ENCODE results near the gene KDM3A.
"Not testable (repeated sequence)": the region's sequence is repeated elsewhere in the genome, so short reads cannot be mapped to it uniquely, and the experiment has no call there.

KDM3A gene

GRCh38 chr2:86484385-86484784 lies 43.2 kb downstream of the KDM3A start:
- no peak for DNase-seq

- DNase-seq, result no peak
These were observed 43.9 kb downstream of the KDM3A start for GRCh38 chr2:86485103-86485502.

- no peak for DNase-seq
These were observed 44.6 kb downstream of the KDM3A start for GRCh38 chr2:86485802-86486201.

- DNase-seq, result no peak
These were observed 45.9 kb downstream of the KDM3A start for GRCh38 chr2:86487062-86487461.

GRCh38 chr2:86488561-86489250 lies 47.5 kb downstream of the KDM3A start:
- no peak for DNase-seq

- DNase-seq, result no peak
These were observed 48.4 kb downstream of the KDM3A start for GRCh38 chr2:86489542-86489941.

GRCh38 chr2:86490245-86490644 lies 49.1 kb downstream of the KDM3A start:
- no peak for DNase-seq

GRCh38 chr2:86491088-86491487 lies 49.9 kb downstream of the KDM3A start:
- DNase-seq, result no peak

- peak; percentile 17 for DNase-seq
These were observed 50.9 kb downstream of the KDM3A start for GRCh38 chr2:86492048-86492453.

- DNase-seq, result not testable (repeated sequence)
These were observed 55.2 kb downstream of the KDM3A start for GRCh38 chr2:86496391-86496790.

- DNase-seq, result no peak
These were observed 57.5 kb downstream of the KDM3A start for GRCh38 chr2:86498468-86499260.

GRCh38 chr2:86499326-86499725 lies 58.2 kb downstream of the KDM3A start:
- DNase-seq, result no peak

- no peak for DNase-seq
These were observed 59.3 kb downstream of the KDM3A start for GRCh38 chr2:86500325-86501083.

GRCh38 chr2:86507600-86507999 lies 66.4 kb downstream of the KDM3A start:
- no peak for DNase-seq

GRCh38 chr2:86510436-86510933 lies 69.3 kb downstream of the KDM3A start:
- DNase-seq, result no peak

- DNase-seq, result no peak
These were observed 70.9 kb downstream of the KDM3A start for GRCh38 chr2:86512034-86512433.

GRCh38 chr2:86512892-86513291 lies 71.7 kb downstream of the KDM3A start:
- DNase-seq, result no peak

- no peak for DNase-seq
These were observed 72.9 kb downstream of the KDM3A start for GRCh38 chr2:86513948-86514660.

- DNase-seq, result no peak
These were observed 77.3 kb downstream of the KDM3A start for GRCh38 chr2:86518481-86518880.

GRCh38 chr2:86519349-86519748 lies 78.2 kb downstream of the KDM3A start:
- no peak for DNase-seq

- DNase-seq, result no peak
These were observed 79.0 kb downstream of the KDM3A start for GRCh38 chr2:86520153-86520552.

- DNase-seq, result no peak
These were observed 80.8 kb downstream of the KDM3A start for GRCh38 chr2:86521922-86522321.

- no peak for DNase-seq
These were observed 81.5 kb downstream of the KDM3A start for GRCh38 chr2:86522711-86523110.

Measured in SHP77 treated with DMSO at 0.1 percent for 48 hours (cell line).